Osteocyte (in vitro differentiated cells): ENCODE measurements around the gene GPC1. TPM values are rescaled to one million over a fixed set of nuclear protein-coding genes. Genes with fewer than 3 reads are reported as not detected.

Experiments used
- DNase-seq: peaks from one replicate; pipeline ENCODE4 v3.0.0; 2021; ENCODE audit warnings: mixed read lengths; ENCODE audit not compliant: unreplicated experiment; ENCODE audit errors: extremely low spot score
- H3K27ac Mint-ChIP-seq: one replicate; pipeline ENCODE4 v1.8.0; 2021; ENCODE audit warnings: mild to moderate bottlenecking, mixed read lengths; ENCODE audit not compliant: unreplicated experiment
- H3K27me3 Mint-ChIP-seq: one replicate; pipeline ENCODE4 v1.8.0; 2021; ENCODE audit warnings: mixed read lengths; ENCODE audit not compliant: unreplicated experiment
- H3K36me3 Mint-ChIP-seq: one replicate; pipeline ENCODE4 v1.8.0; 2021; ENCODE audit warnings: mixed read lengths; ENCODE audit not compliant: unreplicated experiment
- H3K4me1 Mint-ChIP-seq: one replicate; pipeline ENCODE4 v1.8.0; 2021; ENCODE audit warnings: mixed read lengths; ENCODE audit not compliant: unreplicated experiment
- H3K4me3 Mint-ChIP-seq: one replicate; pipeline ENCODE4 v1.8.0; 2021; ENCODE audit warnings: mild to moderate bottlenecking, moderate library complexity, mixed read lengths; ENCODE audit not compliant: unreplicated experiment
- H3K9me3 Mint-ChIP-seq: one replicate; pipeline ENCODE4 v1.8.0; 2021; ENCODE audit warnings: mixed read lengths; ENCODE audit not compliant: unreplicated experiment
- total RNA-seq: library from RNA; stranded (reverse); gene quantifications from 2 replicates; pipeline ENCODE4 v1.2.1, GENCODE V29; 2021
- TF ChIP-seq, protein P1 (sequence below): fragments of 200-600 bp; sonication (generic); IDR thresholded peaks from 2 replicates; pipeline ENCODE4 v1.5.0; 2021; ENCODE audit warnings: antibody characterized with exemption, mild to moderate bottlenecking, moderate library complexity

Gene GPC1
- total RNA-seq, 1 donor from 2014 or later, result 148 TPM

DNA sequence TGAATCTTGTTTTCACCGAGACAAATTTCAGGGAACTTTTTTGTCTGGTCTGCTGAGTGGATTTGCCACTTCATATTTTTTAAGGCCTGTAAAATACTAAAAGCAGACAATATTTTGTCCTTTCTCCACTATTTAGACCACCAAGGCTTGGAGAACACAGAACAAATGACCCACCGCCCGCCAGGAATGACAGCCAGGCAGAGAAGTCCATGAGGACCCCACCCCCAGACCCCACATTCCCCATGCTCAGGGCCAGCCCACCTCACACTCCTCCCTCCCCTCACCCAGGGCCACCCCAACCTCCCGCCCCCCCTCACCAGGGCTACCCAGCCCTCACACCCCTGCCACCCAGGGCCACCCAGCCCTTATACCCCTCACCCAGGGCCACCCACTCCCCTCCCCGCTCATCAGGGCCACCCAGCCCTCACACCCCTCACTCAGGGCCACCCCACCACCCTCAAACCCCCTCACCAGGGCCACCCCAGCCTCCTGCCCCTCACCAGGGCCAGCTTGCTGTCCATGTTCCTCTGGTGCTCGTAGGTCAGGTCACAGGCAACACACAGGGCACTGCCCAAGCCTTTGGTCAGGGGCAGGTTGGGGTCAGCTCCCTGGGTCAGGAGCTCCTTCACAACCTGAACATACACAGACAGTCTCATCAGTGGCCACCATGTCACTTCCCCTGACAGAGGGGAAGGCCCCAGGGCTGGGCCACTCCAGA lies 71.8 kb downstream of the GPC1 start:
- Mint-ChIP-seq H3K9me3 (no peaks in the 10 kb centered on the region), H3K27ac (no peak overlapping the region), H3K4me3 (no peak overlapping the region), H3K36me3 (peaks cover 16% of the 10 kb centered on the region), H3K4me1 (no peaks in the 10 kb centered on the region), H3K27me3 (no peaks in the 10 kb centered on the region)
- DNase-seq, result peak; percentile 82
- TF ChIP-seq, protein P1, sequence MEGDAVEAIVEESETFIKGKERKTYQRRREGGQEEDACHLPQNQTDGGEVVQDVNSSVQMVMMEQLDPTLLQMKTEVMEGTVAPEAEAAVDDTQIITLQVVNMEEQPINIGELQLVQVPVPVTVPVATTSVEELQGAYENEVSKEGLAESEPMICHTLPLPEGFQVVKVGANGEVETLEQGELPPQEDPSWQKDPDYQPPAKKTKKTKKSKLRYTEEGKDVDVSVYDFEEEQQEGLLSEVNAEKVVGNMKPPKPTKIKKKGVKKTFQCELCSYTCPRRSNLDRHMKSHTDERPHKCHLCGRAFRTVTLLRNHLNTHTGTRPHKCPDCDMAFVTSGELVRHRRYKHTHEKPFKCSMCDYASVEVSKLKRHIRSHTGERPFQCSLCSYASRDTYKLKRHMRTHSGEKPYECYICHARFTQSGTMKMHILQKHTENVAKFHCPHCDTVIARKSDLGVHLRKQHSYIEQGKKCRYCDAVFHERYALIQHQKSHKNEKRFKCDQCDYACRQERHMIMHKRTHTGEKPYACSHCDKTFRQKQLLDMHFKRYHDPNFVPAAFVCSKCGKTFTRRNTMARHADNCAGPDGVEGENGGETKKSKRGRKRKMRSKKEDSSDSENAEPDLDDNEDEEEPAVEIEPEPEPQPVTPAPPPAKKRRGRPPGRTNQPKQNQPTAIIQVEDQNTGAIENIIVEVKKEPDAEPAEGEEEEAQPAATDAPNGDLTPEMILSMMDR, result no peak

DNA sequence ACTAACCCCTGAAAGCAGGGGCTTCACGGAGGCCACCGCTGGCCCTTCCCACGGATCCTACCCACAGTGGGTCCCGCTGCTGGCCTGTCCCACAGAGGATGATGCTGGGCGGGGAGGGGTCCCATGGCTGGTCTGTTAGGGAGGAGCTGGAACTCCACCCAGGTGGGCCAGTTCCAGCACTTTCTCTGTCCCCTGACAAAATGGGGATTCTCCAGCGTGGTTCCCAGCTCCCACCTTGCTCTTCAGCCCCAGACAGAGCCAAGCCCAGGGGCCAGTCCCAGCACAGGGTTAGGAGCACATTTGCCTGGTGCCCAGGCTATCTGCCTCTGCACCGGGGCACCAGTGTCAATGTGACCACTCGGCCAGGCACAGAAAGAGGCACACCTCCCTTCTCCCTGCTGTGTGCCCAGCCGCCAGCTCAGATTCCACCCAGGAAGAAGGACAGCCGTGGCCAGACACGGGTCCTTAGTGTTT lies 72.4 kb downstream of the GPC1 start:
- Mint-ChIP-seq H3K36me3 (peaks cover 17% of the 10 kb centered on the region), H3K9me3 (no peaks in the 10 kb centered on the region), H3K4me3 (no peak overlapping the region), H3K27me3 (no peaks in the 10 kb centered on the region), H3K4me1 (no peaks in the 10 kb centered on the region), H3K27ac (no peak overlapping the region)
- no peak for DNase-seq
- TF ChIP-seq, protein P1, result no peak

DNA sequence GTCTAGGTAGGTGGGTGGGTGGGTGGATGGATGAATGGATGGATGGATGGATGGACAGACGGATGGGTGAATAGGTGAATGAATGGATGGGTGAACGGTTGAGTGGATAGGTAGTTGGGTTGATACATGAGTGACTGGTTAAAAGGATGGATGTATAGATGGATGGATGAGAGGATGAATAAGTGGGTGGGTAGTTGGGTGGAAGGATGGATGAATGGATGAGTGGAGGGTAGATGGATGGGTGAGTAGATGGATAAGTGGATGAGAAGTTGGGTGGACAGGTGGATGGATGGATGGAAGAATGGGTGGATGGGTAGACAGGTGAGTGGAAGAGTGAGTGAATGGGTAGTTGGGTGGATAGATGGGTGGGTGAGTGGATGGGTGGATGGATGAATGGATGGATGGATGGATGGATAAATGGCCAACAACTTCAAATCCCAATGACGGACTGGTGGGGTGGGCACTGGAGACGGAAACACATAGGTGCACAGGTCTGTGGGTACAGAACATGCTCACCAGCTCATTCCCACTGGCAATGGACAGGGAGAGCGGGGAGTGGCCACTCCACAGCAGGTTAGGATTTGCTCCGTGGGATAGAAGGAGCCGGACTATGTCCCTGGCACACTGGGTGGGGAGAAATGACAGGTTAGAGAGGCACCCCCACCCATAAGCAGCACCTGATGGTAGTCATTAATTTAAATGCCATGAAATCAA lies 73.5 kb downstream of the GPC1 start:
- Mint-ChIP-seq H3K4me3 (no peak overlapping the region), H3K9me3 (no peaks in the 10 kb centered on the region), H3K36me3 (peaks cover 17% of the 10 kb centered on the region), H3K27me3 (no peaks in the 10 kb centered on the region), H3K4me1 (peaks cover 2% of the 10 kb centered on the region), H3K27ac (no peak overlapping the region)
- TF ChIP-seq, protein P1, result no peak
- DNase-seq, result peak; percentile 30

DNA sequence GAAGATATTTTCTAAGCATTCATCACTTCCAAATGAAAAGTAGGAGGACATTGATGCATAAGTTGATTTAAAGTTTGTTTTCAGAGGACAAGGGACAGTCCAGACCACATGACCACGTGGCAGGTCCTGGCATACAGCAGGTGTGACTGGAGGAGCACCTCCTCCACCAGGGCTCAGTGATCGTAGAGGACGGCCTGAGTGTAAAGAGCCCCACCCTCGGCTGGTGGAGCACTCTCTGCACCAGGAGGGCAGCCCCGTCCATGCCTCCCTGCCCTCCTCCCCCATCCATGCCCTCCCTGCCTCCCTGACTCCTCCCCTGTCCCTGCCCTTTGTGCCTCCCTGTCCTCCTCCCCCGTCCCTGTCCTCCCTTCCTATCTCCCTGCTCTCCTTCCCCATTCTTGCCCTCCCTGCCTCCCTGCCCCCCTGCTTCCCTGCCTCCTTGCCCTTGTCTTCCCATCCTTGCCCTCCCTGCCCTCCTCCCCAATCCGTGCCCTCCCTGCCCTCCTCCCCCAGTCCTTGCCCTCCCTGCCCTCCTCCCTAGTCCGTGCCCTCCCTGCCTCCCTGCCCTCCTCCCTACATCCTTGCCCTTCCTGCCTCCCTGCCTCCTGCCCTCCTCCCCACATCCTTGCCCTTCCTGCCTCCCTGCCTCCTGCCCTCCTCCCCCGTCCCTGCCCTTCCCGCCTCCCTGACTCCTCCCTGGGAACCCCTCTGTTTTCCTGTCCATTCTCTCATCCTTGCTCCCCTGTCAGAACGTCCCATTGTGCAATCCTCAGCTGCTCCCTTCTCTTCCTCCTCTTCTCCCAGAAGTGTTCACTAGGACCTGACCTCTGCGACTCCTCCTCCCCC lies 74.4 kb downstream of the GPC1 start:
- peaks cover 5% of the 10 kb centered on the region for H3K4me1 Mint-ChIP-seq
- peaks cover 17% of the 10 kb centered on the region for H3K36me3 Mint-ChIP-seq
- DNase-seq, result peak; percentile 73
- TF ChIP-seq, protein P1, result no peak
- no peaks in the 10 kb centered on the region for H3K9me3 Mint-ChIP-seq
- no peak overlapping the region for H3K4me3 Mint-ChIP-seq
- H3K27ac Mint-ChIP-seq, result no peak overlapping the region
- H3K27me3 Mint-ChIP-seq, result no peaks in the 10 kb centered on the region
